GM21717 (cell line): Measurements from ENCODE around the gene ROR1.

Source experiments
- ATAC-seq: cut with Tn5 transposase; IDR thresholded peaks from one replicate; pipeline ENCODE4 v1.9.1; 2021; ENCODE audit warnings: mild to moderate bottlenecking, moderate library complexity; ENCODE audit not compliant: unreplicated experiment

ROR1 gene

DNA sequence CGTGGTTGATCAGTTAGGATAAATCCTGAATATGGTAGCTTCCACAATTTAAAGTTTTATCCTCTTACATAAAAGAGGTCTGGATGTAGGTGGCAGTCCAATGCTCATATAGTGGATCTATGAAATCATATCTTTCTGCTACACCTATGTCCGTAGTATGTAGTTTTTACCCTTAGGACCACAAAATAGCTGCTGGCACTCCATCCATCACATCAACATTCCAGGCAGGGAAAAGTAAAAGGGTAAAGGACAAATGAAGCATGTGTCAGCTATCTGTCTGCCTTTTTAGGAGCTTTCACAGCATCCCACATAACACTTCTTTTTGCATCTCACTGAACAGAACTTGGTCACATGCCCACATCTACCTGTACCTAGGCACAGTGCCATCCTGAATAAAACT, 184.7 kb downstream of the ROR1 start:
- no peak for ATAC-seq

- no peak for ATAC-seq
These were observed 186.5 kb downstream of the ROR1 start for GRCh38 chr1:63960326-63960725.

GRCh38 chr1:63966016-63966415, 192.2 kb downstream of the ROR1 start:
- no peak for ATAC-seq

DNA sequence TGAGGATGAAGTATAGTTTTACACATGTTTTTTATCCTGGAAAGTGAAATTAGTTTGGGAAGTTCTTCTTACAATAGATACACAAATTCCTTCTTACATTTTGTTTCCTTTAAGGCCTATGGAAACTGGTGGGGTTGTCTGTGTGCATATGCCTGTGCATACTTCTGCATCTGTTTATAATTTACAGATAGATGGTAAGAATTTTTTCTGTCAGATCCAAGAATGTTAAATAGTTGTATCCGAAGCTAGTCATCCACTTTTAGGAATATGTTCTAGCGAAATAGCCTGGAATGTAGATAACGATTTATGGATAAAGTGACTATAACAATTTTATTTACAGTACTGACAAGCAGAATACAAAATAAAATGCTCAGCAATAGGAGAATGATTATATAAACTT, 194.1 kb downstream of the ROR1 start:
- no peak for ATAC-seq

DNA sequence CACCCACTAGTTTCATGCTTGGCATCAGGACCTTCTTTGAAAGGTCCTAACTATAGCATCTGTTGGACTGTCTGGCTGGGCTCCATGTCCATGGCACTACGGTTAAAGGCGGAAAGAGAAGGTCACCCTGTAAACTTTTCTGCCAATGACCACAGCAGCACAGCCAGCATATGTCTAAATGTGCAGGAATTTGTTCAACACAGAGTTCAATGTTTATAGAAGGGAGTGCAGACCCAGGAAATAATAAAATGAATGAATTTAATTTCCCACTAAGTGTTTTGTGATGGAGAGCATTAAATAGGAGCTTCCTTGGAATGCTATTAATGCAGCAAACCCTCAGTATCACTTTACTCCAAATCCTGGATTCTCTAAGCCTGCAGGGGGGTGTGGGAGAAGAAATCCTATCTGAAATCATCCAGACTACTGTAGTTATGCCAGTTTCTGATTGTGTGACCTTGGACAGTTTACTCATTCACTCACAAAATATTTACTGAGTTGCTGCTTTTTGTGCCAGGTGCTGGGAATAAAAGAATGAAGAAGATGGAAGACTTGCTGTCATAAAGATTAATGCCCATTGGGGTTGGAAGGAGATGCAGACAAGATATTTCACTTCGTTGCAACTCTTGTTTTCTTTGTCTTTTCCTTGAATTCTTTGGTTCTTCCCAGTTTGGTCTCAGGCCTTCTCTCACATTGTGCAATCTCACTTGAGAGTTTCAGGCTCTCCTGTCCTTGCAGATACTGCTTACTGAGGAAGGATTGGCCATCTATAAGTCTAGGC, 195.0 kb downstream of the ROR1 start:
- no peak for ATAC-seq

DNA sequence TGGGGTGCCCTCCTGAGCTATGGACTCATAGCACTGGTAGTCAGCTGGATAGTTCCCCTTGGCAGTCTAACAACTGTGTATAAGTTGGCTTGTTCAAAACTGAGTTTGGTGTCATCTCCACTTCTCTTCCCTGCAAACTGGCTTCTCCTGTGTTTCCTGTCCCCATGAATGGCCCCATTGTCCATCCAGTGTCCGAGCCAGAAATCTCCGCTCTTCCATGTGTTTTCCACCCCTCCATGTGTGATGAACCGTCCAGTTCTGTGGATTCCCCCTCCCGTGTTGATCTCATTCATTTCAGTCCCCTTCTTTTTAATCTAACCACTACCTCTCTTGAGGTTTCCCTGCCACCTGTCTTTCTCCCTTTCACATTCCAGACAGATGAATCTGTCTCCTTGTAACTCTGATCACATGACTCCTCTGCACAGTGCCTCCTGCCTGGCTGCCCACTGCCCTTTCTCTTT, 195.7 kb downstream of the ROR1 start:
- ATAC-seq: no peak

GRCh38 chr1:63971557-63971956, 197.7 kb downstream of the ROR1 start:
- no peak for ATAC-seq

DNA sequence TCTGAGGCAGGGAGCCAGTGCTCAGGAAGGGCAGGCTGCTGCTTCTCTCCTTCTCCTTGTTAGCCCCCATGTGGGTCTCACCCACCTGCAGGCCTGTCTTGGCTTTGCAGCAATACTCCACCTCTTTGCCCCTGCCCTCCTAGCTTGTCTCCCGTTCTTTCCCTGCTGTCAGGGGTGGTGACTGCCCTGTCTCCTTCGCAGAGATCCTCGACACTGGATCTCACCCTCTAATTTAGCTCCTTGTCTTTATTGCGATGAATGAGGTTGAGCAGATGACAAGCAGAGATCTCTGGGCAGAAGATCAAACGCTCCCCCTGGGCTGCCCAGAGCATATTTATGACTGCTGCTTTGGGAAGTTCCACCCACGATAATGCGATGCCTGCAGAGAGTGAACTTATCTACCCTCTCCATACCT, 199.2 kb downstream of the ROR1 start:
- ATAC-seq: no peak

DNA sequence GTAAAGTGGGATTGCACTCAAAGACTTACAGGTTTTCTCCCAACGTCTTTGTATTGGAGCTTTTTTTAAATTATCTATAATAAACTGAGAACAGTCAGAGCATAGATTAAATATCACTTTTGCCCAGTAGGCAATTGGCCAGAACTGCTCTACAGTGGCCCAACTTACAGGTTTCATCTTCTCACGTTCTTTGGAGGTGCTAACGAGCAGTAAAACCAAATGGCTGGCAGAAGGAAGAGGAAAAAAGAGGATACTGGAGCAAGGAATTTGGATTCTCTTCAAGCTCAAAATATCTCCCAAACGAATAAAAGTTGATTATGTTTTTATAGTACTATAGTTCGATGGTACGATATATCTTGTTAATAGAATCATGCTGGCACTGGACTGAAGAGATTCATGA, 201.1 kb downstream of the ROR1 start:
- no peak for ATAC-seq

DNA sequence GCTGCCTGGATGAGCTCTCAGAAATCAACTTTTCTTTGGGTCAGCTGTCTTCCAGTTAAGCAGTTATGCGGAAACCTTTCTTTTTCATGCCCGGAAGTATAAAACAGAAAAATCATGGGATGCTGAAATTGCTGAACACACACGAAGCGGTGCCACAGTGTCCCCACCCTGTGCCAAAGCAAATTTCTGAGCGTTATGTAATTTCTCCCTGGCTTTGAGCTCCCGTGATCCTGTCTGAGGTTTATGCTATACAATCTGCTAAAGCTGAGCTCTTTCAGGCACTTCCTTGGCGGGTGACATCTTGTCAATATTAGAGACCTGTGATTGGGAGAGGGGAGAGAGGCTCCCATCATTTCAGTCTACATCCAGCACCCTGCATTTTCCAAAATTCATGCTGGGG, 201.7 kb downstream of the ROR1 start:
- ATAC-seq: no peak

DNA sequence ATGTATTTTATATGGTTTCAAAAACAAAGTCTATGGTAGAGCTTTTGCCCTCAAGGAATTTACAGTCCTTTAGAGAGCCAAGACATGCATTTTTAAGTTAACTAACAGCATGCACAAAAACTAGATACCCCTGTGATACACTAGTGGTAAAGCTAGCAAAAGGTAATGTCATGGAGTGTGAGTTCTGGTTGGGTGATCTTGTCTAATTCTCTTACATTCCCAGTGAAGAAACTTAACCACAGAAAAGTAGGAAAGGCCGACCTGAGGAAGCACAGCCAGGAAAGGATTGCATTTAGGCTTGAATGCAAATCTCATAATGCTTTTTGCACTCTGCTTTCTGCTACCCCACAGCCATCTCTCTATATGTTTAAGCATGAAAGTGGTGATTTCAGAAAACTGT, 202.2 kb downstream of the ROR1 start:
- ATAC-seq: no peak

DNA sequence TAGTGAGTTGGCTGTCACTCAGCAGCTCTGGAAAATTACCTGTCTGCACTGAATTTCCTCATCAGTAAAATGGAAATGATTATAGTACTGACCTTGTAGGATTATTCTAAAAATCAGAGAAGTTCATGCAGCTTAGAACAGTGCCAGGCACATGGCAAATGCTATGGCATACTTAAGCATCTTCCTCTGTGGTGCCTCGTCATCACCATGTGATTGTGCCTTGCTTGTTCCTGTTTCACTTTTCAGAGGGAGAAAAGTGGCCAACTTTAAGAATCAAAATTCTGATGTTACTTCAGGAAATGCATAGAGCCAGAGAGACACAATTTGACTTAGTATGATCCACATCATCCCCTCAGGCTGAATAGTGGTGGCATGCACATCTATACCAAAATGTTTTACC, 203.6 kb downstream of the ROR1 start:
- no peak for ATAC-seq

DNA sequence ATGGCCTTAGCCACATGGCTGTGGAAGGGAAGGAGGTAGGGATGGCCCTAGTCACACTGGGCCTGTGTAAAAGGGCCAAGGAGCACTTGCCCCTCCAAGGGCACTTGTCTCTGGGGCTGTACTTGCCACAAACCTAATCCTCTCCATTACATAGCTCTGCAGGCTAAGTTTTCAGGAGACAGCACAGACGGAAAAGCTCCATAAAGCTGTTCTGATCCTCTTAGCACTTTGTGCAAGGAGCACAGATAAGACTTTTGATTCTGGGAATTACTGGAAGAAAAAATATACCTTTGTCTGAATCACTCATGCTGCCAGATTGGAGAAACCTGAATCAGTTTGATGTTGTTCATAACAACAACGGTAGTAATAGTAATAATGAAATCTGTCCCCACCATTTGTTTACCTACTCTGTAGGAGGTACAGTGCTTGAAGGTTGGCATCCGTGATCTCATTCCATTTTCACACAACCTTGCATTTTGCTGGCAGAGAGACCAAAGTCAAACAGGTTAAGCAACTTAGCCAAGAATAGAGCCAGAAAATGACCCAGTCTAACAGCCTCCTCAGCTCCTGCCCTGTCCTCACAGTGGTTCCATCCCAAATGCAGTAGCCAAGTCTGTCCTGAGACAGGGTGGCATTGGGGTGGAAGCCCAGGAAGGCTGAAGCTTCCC, 207.1 kb downstream of the ROR1 start:
- ATAC-seq: no peak

DNA sequence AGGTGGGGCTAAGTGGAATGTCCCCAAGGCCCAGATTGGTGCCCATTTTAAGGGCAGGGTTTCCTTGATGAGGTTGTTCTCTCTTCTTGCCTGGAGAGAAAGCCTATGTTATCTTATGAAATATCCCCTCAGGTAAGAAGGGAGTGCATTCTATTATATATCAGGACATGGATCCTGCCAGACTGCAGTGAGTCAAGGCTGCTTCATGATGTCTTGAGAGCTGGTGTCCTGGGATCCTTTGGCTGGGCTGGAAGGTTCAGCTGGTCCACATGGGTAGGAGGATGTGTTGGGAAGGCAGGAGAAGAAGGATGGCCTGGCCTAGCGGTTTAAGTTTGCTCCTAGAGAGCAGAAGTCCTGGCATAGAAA, 207.6 kb downstream of the ROR1 start:
- no peak for ATAC-seq

DNA sequence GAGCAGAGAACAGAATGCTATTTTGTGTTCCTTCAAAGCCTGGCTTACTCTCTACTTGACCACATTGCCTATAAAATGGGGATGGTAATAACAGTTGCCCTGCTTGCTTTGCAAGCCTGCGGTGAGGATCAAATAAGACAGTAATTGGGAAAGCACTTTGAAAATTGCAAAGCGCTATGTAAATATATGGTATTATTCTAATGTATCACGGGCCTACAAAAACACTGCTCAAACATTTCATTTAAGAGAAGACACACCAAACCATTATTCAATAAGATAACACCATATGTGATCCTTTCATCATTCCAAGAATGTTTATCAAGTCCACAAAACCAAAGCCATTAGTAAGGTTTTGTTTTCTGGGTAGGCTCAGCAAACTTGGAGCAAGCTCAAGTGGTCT, 208.4 kb downstream of the ROR1 start:
- ATAC-seq: no peak

GRCh38 chr1:63983391-63984256, 209.8 kb downstream of the ROR1 start:
- ATAC-seq: no peak

GRCh38 chr1:63984257-63984929, 210.6 kb downstream of the ROR1 start:
- ATAC-seq: no peak

DNA sequence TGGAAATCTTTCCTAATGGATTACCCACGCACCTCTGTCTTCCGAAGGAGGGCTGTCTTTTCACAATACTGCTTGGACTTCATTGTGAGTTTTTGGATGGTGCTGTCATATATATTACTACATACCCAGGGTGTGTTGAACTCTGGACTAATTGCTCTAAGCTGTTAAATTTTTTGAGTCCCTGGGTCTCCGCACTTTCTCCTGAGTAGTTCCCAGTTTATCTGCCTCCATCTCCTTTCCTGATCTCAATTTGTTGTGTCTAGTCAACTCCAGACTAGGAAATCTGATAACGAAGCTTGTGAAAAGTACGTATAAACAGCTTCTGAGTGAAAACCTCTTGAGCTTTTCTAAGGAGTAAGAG, 211.1 kb downstream of the ROR1 start:
- no peak for ATAC-seq

GRCh38 chr1:63987014-63987627, 213.3 kb downstream of the ROR1 start:
- no peak for ATAC-seq

DNA sequence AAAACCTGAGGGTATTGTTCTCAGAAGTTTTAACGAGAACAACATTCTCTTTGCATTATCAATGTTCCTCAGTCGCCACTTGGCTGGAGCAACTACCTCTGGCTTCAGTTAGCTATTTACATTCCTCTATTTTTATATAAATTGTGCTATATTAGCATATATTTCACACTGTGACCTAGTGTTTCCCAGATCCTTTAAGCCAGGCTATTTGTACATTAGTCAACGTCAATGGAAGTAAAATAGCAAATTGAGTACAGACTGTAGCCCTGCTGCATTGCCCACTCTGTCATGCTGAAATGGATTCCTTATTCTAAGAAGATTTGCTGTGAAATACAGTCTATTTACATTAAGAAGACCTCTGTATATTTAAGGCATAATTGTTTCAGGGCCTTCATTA, 213.8 kb downstream of the ROR1 start:
- no peak for ATAC-seq

GRCh38 chr1:63988941-63989340, 215.1 kb downstream of the ROR1 start:
- no peak for ATAC-seq
